Astrocyte (in vitro differentiated cells and primary cell): Measurements from ENCODE around the gene RPS28.

Experiments
- CTCF ChIP-seq: IDR thresholded peaks from 2 replicates; pipeline ENCODE4 v1.5.1; 2011; ENCODE audit warnings: low read depth, mild to moderate bottlenecking, inconsistent platforms, low read length, moderate library complexity; ENCODE audit not compliant: insufficient read depth
- EZH2 ChIP-seq: IDR thresholded peaks from 2 replicates; pipeline ENCODE4 v1.6.1; 2012; ENCODE audit warnings: mild to moderate bottlenecking, low read length, inconsistent platforms; ENCODE audit not compliant: insufficient read depth

GRCh38 chr19:8304841-8305621 is 16.3 kb upstream of the RPS28 start:
- TF ChIP-seq CTCF (no peak), EZH2 (no peak)
